Gastrocnemius medialis (tissue), 4 donors: ENCODE data around the gene ANKLE1.

ENCODE experiments used
- POLR2A ChIP-seq, 2 donors: fragments of 450-650 bp; IDR thresholded peaks; one replicate each; pipeline ENCODE4 v1.6.1; 2017; ENCODE audit warnings: antibody characterized with exemption in 2 of 2, mild to moderate bottlenecking in 2 of 2, moderate library complexity in 2 of 2
- TF ChIP-seq, protein P1 (sequence below), 5 experiments: fragments of 450-650 bp in 3 of 5; fragments of 200-600 bp in 2 of 5; sonication (generic) in 2 of 5; IDR thresholded peaks in 4 of 5; conservative IDR thresholded peaks in 1 of 5; 1 replicate in 4 of 5; 2 replicates in 1 of 5; pipeline ENCODE4 v1.5.1; 2016 to 2019; ENCODE audit warnings: antibody characterized with exemption in 5 of 5, mild to moderate bottlenecking in 3 of 5, moderate library complexity in 3 of 5

- no peak for TF ChIP-seq POLR2A (IDR thresholded peaks at IDR 0.05)
- TF ChIP-seq, protein P1, sequence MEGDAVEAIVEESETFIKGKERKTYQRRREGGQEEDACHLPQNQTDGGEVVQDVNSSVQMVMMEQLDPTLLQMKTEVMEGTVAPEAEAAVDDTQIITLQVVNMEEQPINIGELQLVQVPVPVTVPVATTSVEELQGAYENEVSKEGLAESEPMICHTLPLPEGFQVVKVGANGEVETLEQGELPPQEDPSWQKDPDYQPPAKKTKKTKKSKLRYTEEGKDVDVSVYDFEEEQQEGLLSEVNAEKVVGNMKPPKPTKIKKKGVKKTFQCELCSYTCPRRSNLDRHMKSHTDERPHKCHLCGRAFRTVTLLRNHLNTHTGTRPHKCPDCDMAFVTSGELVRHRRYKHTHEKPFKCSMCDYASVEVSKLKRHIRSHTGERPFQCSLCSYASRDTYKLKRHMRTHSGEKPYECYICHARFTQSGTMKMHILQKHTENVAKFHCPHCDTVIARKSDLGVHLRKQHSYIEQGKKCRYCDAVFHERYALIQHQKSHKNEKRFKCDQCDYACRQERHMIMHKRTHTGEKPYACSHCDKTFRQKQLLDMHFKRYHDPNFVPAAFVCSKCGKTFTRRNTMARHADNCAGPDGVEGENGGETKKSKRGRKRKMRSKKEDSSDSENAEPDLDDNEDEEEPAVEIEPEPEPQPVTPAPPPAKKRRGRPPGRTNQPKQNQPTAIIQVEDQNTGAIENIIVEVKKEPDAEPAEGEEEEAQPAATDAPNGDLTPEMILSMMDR (IDR thresholded peaks at IDR 0.05 in 4 of 5, conservative IDR thresholded peaks at IDR 0.05 in 1 of 5) = peak in 4 of 5 experiments; percentile 27 to 67 (median 52)
Measured at GRCh38 chr19:17235300-17235970, 46.3 kb upstream of the ANKLE1 start.
